HG03025 (cell line): ENCODE data around the gene PLEK.
A peak's percentile ranks its signal among the peaks of the same experiment; 100 is the strongest.
"Not testable (repeated sequence)": the region's sequence is repeated elsewhere in the genome, so short reads cannot be mapped to it uniquely, and the experiment has no call there.

Experiments
- ATAC-seq: cut with Tn5 transposase; IDR thresholded peaks from one replicate; pipeline ENCODE4 v1.9.1; 2021; ENCODE audit warnings: mild to moderate bottlenecking, moderate library complexity; ENCODE audit not compliant: unreplicated experiment, low FRiP score

The PLEK gene, protein sequence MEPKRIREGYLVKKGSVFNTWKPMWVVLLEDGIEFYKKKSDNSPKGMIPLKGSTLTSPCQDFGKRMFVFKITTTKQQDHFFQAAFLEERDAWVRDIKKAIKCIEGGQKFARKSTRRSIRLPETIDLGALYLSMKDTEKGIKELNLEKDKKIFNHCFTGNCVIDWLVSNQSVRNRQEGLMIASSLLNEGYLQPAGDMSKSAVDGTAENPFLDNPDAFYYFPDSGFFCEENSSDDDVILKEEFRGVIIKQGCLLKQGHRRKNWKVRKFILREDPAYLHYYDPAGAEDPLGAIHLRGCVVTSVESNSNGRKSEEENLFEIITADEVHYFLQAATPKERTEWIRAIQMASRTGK

DNA sequence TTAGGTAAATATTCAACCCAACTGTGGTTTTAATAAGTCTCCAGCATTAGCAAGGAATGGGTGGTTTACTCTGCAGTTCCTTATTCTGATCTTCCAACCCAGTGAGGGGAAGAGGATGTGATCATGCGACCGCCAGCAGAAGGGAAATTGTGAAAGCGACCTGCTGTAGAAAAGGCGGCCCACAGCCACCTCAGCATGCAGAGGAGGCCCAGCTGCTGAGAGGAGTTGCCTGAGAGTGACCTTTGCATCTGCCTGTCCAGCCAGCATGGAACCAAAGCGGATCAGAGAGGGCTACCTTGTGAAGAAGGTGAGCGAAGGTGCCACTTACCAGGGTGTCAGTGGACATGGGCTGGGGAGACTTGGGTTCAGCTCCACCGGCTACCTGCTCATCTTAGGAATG is at the start of gene PLEK:
TSS of gene PLEK (plus strand) at position 196 of the 400 bp plus-strand sequence. CDS start at position 266, 70 bp downstream.
- ATAC-seq, result peak; percentile 65

DNA sequence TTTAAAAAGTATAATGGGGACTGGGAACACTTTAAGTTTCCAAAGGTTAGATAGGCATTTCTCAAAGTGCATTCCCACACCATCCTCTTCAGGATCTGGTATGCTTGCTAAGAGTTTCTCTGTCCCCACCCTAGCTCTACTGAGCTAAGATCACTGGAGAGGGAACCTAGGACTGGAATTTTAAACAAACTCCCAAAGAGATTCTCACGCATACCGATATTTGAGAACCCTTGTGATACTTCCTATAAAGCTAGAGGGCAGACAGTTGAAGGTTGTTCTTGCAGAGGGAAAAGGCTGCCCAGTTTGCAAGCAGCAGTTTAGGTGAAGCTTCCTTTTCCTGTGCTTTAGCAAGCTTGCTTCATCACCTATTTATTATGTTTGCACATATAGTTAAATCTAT is 49.0 kb upstream of the PLEK start:
- ATAC-seq, result no peak

DNA sequence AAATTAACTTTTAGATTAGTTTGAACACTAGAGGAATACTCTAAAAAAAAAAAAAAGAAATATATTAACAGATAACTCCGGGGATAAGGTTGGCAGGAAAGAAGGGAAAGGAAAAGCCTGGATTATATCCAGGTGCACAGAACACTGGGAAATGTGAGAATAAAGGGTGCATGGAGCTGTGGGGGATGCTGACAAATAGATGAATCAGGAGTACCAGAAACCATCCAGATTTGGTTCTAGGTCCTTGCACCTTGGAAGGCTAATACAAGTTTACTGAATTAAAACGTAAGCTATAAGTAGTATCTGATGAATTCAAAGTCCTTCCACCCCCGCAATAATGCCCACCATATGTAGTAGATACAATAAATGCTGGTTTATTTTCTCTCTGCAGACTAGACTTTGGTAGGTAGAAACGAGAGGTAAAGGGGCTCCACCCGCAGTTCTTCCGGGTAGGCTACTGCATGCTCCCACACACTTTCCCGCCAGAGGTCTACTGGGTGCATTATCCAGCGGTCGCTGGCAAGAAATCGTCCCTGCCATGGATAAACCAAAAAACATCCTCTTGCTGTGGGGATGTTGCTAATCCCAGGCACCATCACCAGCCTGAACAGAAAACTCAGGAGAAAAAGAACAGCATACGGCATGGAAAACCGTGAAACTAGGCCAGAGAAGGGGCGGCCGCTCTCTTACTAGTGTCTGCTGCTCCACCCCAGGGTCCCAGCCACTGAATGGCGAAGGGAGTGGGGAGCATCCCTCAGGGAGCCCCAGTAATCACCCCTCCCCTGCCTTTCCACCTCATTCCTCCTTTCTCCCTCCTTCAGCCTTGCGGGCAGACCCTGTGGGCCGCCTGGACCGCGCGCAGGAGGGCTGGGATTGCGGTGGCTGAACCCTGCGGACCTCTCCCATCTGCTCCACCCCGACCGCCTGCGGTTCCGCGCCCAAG is 46.8 kb upstream of the PLEK start:
- ATAC-seq, result no peak

DNA sequence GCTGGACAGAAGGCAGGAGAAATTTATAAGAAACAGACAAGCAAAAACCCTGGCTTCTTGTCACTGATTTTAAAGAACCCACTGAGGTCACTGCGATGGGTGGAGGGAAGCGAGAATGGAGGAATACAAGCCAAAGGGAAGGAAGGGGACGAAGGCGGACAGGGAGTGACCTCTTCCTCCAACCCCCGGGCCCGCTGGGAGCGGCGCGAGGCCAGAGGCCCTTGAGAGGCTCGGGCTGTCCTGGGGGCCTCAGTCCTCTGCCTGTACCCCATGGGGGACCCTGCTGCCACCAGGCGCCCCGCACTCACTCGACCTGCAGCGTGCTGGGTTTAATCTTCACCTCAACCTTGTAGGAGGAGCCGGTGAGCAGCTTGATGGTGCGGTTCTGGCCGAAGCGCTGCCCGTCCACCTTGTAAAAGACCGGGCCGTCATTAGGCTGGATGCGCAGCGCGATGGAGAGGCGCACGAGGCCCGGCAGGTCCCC is 46.1 kb upstream of the PLEK start:
- ATAC-seq, result no peak

DNA sequence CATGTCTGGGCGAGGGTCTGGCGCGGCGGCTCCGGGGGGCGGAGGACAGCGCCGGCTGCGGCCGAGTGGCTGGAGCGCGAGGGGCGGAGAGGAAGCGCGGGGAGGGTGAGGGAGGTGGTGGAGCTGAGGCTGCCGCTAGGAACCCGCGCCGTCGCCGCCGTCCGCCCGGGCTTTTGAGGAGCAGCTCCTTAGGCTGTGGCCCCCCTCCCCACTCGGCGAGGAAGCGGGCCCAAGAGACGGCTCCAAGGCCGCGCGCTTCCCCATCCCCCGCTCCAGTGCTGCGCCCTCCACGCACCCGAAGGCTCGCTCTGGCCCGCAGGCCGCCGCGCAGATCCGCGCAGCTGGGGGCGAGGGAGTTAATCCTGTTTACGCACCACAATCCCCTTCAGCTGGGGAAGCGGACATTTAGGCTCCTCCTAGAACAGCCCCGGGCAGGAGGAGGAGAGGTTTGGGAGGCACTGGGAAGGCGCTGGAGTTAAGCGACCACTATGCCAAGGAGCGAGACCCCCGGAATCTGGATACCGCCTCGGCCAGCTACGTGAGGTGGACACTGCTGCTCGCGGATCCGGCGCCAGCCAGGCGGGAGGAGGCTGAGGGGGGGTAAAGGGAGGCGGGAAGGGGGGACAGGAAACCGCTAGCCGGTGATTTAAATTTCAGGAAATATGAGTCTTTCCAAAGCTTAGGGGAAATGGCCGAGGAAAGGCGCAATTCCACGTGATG is 45.5 kb upstream of the PLEK start, which contains the start of gene CNRIP1:
TSS of gene CNRIP1 (minus strand) at position 552 of the 720 bp plus-strand sequence. CDS start at position 3, 549 bp downstream.
- ATAC-seq, result no peak

DNA sequence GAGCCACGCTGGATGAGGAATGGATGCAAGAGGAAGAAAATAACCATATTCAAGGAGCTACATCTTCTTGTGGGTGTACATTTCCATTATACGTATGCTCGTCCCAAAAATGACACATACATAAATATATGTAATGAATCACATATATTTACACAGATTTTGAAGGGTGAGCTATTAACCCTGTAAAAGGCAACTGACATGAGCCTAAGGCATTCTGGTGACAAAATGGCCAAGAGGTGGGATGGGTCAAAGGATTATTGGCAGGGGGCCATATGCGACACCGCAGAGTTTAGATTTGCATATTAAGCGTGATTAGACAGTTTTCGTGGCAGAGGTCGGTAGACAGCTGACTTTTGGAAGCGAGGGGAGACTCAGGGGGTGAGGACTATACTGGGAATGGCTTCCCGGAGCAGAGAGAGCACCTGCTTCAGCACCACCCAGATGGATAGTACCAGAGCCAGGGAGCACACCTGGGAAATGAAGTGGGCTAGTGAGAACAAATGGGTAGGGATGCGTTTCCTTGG is 44.9 kb upstream of the PLEK start:
- no peak for ATAC-seq

DNA sequence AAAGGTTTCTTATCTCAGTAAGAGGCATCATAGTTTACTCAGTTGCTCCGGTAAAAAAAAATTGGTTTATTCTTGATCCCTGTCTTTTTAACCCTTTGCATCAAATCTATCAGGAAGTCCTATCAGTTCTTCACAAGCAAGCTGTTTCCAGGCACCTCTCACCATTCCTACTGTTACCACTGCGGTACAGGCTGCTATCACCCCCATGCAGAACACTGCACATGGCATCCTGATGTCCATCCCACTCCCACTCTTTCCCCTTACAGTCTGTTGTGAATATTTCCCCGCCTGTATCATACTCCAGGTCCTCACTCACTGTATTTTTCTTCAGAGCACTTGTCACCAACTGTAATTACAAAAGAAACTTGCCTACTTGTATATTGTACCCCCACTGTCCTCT is 40.0 kb upstream of the PLEK start:
- no peak for ATAC-seq

DNA sequence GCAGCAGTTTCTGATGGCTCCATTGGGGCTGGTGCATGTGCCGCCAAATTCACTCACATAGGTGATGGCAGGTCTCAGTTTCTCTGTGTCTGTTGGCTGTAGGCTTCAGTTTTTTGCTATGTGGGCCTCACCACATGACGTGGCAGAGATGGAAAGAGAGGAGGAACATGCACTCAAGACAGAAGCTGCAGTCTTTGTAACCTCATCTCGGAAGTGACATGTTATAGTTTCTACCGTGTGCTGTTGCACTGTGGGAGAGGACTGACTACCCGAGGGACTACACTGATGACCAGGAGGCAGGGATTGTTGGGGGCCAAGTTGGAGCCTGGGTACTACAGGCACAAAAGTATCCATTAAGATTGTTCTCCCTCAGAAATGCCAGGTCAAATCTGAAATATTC is 36.2 kb upstream of the PLEK start:
- no peak for ATAC-seq

DNA sequence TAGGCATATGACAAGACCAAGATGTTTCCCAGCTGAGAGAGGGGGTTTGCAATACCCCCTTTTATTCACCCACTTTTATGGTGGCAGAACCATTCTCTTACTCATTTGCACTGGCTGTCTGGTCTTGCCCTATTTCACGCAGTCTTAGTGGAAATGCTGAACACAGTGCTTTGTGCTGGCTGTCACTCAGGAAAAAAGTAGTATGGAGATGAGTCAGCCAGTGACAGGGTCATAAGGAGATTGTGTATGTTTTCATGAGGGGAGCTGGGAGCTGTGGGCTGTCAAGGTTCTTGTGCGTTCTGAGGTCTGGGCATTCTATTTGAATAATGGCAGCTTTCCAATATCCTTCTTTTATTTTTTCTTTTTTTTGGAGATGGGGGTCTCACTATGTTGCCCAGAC is 34.4 kb upstream of the PLEK start:
- no peak for ATAC-seq

DNA sequence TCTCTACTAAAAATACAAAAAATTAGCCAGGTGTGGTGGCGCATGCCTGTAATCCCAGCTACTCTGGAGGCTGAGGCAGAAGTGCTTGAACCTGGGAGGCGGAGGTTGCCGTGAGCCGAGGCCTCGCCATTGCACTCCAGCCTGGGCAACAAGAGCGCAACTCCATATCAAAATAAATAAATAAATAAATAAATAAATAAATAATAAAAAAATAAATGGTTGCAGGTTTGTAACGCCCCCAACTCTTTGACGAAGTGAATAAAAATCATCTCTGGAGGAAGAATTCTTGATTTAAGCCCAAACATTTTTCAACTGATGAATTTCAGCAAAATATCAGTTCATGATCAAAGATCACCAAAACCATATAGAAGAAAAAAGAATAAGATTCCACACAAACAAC is 32.1 kb upstream of the PLEK start:
- ATAC-seq, result no peak

DNA sequence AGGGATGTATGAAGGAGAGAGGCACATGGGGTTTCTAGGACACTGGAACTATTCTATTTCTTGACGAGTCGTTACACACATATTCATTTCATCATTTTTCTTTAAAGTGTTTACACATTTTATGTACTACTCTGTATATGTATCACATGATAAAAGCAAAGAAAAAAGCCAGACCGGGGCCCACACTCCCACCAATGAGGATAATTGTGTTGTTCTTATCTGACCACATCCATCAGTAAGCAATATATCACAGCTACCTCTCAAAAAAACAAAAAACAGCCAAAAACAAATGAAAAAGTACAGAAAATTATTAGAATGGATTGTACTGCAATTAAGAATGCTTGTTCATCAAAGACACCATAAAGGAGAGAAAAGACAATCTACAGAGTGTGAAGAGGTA is 31.2 kb upstream of the PLEK start:
- no peak for ATAC-seq

DNA sequence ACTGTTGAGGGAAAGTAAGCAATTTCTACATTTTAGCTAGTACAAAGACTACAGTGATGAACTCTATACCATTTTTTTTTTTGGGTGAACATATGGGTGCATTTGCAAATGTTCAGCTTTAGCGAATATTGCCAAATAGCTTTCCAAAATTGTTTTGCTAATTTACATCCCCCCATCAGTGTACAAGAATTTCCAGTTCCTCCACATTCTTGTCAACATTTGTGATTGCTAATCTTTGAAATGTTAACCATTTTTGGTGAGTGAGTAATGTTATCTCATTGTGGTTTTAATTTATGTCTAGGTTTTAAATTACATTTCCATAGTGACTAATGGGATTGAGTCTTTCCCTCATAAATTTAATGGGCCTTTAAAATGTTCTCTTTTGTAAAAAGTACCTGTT is 28.9 kb upstream of the PLEK start:
- no peak for ATAC-seq

DNA sequence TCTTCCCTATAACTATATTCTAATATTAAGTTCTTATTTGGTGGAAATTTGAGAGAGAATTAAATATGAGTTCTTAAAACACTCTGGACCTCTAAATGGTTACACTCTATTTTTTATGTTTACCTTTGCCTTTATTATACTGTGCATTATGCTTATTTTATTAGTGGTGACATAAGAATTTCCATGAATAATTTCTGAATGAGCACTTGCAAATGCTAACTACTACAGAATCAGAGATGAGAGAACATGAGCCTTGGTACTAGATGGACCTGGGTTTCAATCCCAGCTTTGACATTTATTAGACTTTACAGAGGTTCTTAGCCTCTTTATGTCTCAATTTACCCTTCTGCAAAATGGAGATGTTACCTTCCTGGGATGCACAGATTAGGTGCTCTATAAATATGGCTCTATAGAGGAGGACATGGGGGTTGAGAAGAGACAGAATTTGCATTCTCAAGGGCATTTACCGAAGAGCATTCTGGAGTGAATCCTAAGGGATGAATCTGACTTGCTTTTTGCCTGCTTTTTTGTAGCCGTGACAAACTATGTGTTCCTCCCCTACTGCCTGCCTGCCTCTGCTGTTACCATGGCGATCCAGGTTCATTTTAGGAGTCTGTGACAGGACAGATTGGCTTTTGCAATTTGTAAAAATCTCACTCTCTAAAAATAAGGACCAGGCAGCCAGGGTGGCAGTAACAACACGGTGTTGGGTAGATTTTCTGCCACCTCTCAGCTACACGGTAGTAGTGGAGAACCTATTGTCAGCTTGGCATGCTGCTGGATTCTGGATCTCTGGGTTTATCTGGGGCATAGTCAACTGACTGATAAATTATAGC is 24.6 kb upstream of the PLEK start:
- no peak for ATAC-seq

DNA sequence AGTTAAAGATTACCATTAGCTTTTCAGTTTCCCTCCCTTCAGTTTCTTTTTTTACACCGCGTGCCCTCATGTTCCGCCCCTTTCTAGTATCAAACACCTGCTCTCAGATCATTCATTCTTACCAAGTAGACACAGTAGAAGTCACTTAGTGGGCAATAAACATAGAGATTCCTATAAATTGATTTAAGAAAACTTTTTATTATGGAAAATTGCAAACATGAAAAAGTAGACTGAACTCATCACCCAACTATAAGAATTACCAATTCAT is 24.1 kb upstream of the PLEK start:
- no peak for ATAC-seq

DNA sequence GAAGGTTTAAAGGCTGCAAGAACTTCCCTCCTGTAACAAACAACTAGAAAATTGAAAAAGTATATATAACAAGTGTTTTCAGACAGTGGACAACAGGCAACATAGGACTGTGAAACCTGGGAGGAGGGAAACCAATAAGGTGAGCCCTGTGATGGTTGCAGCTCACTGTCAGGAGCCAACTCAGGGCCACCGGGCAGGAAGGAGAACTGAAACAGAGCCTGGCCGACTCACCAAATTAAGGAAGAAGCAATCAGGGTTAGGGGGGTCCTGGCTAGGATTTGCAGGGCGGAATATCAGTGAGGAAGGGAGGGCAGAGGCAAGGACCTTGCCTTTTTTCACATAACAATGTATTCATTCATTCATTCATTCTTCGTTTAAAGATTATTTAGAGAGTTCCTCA is 23.5 kb upstream of the PLEK start:
- no peak for ATAC-seq

DNA sequence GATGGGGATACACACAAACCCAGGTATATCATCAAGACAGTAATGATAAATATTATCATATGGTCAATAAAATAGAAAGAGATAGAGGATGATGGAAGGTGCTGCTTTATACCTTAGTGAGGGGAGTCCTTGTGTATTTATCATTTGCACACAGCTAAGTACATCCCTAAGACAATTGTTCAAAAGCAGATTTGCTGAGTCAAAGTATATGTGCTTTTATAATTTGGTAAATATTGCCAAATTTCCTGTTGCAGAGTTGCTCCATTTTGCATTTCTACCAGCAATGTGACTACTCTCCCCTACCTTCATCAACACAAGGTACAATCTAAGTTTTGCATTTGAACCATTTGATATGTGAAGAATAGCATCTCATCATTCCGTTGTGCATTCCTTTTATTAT is 22.6 kb upstream of the PLEK start:
- ATAC-seq, result no peak

DNA sequence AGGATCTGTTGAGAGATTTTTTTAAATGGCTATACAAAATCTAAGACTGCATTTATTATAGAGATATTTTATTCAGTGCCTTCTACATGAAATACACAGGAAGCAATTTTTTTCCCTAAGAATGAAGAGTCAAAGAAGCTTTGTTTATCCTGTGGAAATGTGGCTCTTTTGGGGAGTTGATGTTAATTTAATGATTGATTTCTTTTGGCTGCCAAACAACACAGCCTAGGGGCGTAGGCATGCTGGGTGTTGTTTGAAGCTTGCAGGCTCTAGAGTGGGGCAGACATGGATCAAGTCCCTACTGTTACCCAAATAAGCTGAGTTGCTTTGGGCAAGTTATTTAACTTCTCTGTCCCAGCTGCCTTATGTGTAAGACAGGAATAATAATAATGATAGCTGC is 21.1 kb upstream of the PLEK start:
- ATAC-seq, result no peak

DNA sequence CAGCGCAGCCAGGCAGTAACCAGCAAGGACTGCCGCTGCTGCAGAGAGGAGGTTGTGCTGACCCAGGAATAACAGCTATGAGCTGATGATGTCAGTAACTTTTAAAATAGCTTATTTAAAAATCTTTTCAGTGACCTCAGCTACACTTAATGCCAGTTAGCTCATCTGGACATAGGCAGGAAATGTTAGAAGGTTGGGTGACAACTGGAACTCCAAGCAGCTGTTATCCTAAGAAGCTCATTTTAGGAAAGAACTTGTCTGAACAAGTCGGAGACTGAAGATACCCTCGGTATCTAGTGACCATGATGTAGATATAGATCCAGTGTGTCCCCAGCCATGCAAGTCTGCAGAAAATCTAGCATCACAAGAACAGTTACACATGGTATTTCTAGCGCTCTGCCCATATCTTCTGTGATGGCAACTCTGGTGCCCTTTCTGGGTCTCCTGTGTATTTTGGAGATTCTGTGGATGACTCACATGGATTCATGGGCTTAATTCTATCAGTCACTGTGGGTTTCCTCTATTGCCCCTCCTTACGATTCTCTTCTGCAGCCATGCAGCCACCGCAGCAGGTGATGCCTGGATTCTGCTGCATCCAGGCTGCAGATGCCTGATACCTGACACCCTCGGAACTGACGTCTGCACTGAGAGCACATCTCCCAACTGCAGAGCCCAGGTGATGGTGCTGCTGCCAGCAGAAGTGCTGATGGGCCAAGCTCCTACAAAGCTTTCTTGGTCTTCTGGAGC is 19.8 kb upstream of the PLEK start:
- no peak for ATAC-seq

DNA sequence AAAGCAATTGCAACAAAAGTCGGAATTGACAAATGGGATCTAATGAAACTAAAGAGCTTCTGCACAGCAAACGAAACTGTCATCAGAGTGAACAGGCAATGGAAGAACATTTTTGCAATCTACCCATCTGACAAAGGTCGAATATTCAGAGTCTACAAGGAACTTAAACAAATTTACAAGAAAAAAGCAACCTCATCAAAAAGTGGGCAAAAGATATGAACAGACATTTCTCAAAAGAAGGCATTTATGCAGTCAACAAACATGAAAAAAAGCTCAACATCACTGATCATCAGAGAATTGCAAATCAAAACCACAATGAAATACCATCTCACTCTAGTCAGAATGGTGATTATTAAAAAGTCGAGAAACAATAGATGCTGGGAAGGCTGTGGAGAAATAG is 16.0 kb upstream of the PLEK start:
- ATAC-seq, result not testable (repeated sequence)
